NOMO-1 (cell line): ENCODE data around the gene PCDHA3.
"Not testable (repeated sequence)": the region's sequence is repeated elsewhere in the genome, so short reads cannot be mapped to it uniquely, and the experiment has no call there.

Experiments used
- DNase-seq, 2 experiments: peaks; one replicate each; lab custom pipeline; 2025; ENCODE audit not compliant: unreplicated experiment in 2 of 2; lab: John Stamatoyannopoulos, UW

The PCDHA3 gene

GRCh38 chr5:140808889-140809291 lies 8.0 kb downstream of the PCDHA3 start:
- DNase-seq: no peak

DNA sequence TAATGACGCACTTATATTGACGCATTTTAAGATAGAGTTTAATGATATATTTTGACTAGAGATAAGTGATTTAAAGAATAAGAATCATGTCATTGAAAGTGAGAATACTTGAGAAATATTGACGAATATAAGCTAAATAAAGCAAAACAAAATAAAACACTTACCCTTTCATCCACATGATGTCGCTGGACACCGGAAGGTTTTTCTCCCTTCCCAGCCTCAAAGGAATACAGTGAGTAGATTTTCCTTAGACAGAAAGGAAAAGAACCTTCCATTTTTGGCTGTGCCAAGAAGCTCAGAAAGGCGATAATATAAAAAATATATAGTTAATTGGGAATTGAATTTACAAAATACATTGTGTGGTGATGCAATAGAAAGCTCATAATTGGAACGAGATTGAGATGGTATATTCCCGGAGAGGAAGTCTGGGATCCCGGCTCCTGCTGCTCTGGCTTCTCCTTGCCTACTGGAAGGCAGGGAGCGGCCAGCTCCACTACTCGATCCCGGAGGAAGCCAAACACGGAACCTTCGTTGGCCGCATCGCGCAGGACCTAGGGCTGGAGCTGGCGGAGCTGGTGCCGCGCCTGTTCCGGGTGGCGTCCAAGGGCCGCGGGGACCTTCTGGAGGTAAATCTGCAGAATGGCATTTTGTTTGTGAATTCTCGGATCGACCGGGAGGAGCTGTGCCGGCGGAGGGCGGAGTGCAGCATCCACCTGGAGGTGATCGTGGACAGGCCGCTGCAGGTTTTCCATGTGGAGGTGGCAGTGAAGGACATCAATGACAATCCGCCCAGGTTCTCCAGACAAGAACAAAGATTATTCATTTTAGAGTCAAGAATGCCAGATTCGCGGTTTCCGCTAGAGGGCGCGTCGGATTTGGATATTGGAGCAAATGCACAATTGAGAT lies 20.8 kb downstream of the PCDHA3 start, which contains the start of gene PCDHA5:
PCDHA5 (plus strand) TSS at position 239 of the 906 bp plus-strand sequence.
- DNase-seq: no peak

DNA sequence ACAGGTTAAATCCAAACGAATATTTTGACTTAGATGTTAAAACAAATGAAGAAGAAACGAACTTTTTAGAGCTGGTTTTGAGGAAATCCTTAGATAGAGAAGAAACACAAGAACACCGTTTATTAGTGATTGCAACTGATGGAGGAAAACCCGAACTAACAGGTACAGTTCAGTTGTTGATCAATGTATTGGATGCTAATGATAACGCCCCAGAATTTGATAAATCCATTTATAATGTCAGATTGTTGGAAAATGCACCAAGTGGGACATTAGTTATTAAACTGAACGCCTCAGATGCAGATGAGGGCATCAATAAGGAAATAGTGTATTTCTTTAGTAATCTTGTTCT lies 21.4 kb downstream of the PCDHA3 start:
- no peak for DNase-seq

- not testable (repeated sequence) for DNase-seq
These were observed 22.1 kb downstream of the PCDHA3 start for GRCh38 chr5:140822969-140823368.

DNA sequence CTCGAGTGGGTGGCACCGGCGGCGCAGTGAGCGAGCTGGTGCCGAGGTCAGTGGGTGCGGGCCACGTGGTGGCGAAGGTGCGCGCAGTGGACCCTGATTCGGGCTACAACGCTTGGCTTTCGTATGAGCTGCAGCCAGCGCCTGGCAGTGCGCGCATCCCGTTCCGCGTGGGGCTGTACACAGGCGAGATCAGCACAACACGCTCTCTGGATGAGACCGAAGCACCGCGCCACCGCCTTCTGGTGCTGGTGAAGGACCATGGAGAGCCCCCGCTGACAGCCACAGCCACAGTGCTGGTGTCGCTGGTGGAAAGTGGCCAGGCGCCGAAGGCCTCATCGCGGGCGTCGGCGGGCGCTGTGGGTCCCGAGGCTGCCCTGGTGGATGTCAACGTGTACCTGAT lies 22.6 kb downstream of the PCDHA3 start:
- no peak for DNase-seq

DNA sequence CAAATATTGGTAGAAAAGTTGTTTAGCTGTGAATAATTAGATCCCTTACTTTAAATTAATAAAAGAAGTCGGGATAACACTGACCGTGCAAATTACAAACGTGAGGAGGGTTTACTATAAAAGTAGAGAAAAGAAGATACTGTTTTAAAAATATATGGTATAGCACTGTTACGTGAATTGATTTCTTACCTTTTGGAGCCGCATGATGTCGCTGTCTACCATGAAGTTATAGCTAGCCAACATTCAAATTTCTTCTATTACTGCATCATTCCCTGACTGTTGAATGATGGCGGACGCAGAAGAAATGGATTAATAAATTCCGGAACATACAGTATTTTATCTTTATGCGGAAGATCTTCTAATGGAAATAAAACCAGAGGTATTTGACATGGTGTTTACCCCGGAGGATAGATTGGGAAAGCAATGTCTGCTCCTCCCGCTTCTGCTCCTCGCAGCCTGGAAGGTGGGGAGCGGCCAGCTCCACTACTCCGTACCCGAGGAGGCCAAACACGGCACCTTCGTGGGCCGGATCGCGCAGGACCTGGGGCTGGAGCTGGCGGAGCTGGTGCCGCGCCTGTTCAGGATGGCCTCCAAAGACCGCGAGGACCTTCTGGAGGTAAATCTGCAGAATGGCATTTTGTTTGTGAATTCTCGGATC lies 27.0 kb downstream of the PCDHA3 start, which contains the start of gene PCDHA6:
PCDHA6 (plus strand) TSS at position 257 of the 658 bp plus-strand sequence; CDS start at position 389, 132 bp downstream.
- no peak for DNase-seq

- no peak for DNase-seq
These were observed 27.5 kb downstream of the PCDHA3 start for GRCh38 chr5:140828362-140828737.

- DNase-seq: not testable (repeated sequence)
These were observed 28.9 kb downstream of the PCDHA3 start for GRCh38 chr5:140829511-140830501.

DNA sequence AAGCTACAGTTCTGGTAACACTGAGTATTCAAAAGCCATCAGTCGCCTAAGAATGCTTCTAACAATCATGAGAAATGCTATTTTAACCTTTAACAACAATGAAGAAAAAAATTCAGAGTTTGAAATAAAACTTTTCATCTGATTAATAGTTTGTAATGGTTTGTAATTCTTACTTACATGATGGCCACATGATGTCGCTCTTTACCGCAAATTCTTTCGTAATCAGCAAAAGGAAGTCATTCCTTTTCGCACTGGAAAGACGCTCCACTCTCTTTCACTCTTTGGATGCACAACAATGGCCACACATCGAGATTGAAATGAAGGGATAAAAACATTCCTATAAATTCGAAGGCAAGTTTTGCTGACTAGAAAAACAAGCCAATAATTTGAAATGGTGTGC lies 33.1 kb downstream of the PCDHA3 start, which contains the start of gene PCDHA7:
PCDHA7 (plus strand) TSS at position 277 of the 400 bp plus-strand sequence; CDS start at position 392, 115 bp downstream.
- DNase-seq: no peak

DNA sequence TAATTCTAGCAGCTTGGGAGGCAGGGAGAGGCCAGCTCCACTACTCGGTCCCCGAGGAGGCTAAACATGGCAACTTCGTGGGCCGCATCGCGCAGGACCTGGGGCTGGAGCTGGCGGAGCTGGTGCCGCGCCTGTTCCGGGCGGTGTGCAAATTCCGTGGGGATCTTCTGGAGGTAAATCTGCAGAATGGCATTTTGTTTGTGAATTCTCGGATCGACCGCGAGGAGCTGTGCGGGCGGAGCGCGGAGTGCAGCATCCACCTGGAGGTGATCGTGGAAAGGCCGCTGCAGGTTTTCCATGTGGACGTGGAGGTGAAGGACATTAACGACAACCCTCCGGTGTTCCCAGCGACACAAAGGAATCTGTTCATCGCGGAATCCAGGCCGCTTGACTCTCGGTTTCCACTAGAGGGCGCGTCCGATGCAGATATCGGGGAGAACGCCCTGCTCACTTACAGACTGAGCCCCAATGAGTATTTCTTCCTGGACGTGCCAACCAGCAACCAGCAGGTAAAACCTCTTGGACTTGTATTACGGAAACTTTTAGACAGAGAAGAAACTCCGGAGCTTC lies 33.7 kb downstream of the PCDHA3 start:
- DNase-seq: not testable (repeated sequence)

DNA sequence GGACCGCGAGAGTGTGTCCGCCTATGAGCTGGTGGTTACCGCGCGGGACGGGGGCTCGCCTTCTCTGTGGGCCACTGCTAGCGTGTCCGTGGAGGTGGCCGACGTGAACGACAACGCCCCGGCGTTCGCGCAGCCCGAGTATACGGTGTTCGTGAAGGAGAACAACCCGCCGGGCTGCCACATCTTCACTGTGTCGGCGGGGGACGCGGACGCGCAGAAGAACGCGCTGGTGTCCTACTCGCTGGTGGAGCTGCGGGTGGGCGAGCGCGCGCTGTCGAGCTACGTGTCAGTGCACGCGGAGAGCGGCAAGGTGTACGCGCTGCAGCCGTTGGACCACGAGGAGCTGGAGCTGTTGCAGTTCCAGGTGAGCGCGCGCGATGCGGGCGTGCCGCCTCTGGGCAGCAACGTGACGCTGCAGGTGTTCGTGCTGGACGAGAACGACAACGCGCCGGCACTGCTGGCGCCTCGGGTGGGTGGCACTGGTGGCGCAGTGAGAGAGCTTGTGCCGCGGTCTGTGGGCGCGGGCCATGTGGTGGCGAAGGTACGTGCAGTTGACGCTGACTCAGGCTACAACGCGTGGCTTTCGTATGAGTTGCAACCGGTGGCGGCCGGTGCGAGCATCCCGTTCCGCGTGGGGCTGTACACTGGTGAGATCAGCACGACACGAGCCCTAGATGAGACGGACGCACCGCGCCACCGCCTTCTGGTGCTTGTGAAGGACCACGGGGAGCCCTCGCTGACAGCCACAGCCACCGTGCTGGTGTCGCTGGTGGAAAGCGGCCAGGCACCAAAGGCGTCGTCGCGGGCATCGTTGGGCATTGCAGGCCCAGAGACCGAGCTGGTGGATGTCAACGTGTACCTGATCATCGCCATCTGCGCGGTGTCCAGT lies 35.0 kb downstream of the PCDHA3 start:
- no peak for DNase-seq

- DNase-seq: no peak
These were observed 40.4 kb downstream of the PCDHA3 start, which contains the start of gene PCDHA8 for GRCh38 chr5:140840978-140841962. Gene PCDHA8, plus strand, starts transcription at chr5:140841187. Its CDS starts 135 bp downstream, at chr5:140841322.

GRCh38 chr5:140842798-140843733 lies 42.2 kb downstream of the PCDHA3 start:
- DNase-seq: no peak

GRCh38 chr5:140848139-140849102 lies 47.6 kb downstream of the PCDHA3 start, which contains the start of gene PCDHA9:
Gene PCDHA9, plus strand, starts transcription at chr5:140848382. Its CDS starts 114 bp downstream, at chr5:140848496.
- not testable (repeated sequence) for DNase-seq

DNA sequence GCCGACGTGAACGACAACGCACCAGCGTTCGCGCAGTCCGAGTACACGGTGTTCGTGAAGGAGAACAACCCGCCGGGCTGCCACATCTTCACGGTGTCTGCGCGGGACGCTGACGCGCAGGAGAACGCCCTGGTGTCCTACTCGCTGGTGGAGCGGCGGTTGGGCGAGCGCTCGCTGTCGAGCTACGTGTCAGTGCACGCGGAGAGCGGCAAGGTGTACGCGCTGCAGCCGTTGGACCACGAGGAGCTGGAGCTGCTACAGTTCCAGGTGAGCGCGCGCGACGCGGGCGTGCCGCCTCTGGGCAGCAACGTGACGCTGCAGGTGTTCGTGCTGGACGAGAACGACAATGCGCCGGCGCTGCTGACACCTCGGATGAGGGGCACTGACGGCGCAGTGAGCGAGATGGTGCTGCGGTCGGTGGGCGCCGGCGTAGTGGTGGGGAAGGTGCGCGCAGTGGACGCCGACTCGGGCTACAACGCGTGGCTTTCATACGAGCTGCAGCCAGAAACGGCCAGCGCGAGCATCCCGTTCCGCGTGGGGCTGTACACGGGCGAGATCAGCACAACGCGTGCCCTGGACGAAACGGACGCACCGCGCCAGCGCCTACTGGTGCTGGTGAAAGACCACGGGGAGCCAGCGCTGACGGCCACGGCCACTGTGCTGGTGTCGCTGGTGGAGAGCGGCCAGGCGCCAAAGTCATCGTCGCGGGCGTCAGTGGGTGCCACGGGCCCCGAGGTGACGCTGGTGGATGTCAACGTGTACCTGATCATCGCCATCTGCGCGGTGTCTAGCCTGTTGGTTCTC lies 49.2 kb downstream of the PCDHA3 start:
- not testable (repeated sequence) for DNase-seq
